Muscle of back (tissue), 11 donors: ENCODE data around the gene KCNQ2. TPM values are rescaled to one million over a fixed set of nuclear protein-coding genes. Genes with fewer than 3 reads are reported as not detected.
"Not testable (repeated sequence)": the region's sequence is repeated elsewhere in the genome, so short reads cannot be mapped to it uniquely, and the experiment has no call there.

Source experiments
- DNase-seq, 3 donors: peaks; one replicate each; pipeline versions ENCODE4 v3.0.0 to v3.0.0-alpha.2; 2013
- polyA plus RNA-seq, 10 donors: library from polyadenylated mRNA; unstranded; fragments of 120-200 nt; gene quantifications; one replicate each; pipeline ENCODE4 v1.2.1, GENCODE V29; 2013; ENCODE audit not compliant: insufficient read length in 10 of 10

The KCNQ2 gene
- polyA plus RNA-seq, 10 donors: 2.6 to 8.1 (median 4.3) TPM

DNA sequence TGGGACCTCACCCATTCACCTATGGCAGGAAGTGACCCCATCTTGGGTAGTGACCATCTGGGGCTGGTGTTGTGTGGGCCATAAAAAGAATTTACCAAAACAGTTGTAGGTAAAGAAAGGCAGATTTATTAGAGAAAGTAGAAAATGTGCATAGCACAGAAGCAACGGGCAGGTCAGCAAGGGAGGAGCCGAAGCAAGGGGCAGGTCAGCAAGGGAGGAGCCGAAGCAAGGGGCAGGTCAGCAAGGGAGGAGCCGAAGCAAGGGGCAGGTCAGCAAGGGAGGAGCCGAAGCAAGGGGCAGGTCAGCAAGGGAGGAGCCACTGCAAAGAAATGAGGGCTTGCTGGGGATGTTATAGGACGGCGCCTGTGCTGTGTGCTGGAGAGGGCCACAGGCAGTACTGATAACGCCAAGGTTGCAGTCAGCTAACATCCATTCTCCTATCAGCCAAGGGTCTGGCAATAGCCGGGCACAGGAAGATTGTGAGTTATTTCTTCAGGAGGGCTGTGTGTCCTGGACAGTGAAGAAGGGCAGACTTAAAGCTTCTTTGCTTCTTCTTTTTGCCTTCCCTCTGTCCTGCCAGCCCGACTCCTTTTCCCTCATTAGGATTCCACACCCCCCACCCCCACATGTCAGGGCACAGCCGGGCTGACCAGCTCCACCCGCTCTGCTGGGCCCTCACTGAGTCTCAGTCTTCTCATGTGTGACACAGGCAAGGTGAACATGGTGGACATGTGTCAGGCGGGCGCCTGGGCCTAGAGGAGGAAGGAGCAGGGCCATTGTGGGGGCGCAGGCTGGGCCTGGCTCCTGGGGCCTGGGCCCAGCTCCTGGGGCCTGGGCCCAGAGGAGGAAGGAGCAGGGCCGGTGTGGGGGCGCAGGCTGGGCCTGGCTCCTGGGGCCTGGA is 79.7 kb downstream of the KCNQ2 start:
- no peak for DNase-seq

DNA sequence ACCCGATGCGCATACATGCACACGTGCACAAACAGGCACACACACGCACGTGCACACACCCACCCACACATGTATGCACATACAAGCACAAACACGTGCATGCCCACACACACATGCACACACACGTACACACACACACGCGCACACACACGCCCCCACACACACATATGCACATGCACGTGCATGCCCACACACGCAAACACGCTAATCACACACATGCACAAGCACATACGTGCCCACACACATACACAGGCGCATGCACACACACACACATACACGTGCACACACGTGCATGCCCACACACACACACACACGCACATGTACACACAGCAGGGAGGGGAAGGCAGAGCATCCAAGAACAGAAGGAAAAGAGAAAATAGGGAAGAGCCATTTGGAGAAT is 84.5 kb downstream of the KCNQ2 start:
- no peak for DNase-seq

DNA sequence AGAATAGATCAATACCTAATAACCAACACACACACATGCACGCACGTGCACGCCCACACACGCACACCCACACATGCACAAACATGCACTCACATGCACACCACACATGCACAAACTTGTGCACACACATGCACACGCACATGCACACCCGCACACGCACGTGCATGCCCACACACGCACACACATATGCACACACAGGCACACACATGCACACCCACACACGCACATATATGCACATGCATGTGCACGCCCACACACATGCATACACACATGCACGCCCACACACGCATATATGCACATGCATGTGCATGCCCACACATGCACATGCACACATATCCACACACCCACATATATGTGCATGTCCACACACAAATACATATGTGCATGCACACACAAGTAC is 85.1 kb downstream of the KCNQ2 start:
- no peak for DNase-seq

DNA sequence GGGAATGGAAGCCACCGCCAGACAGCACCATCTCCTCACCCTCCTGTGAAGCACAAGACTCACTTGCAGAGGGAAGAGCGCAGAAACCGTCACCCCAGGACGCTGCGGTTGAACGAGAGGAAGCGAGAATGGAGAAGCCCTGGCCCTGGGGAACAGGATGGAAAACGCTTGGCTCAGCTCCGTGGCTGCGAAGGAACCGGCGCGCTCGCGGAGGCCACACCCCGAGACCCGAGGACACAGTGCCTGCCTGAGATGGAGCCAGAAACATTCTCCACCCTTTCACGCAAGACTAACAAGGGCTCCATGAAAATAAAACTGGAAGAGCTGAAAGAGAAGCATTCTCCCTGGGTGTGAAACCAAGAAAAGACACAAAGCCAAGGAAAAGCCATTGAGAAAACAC is 86.0 kb downstream of the KCNQ2 start:
- no peak for DNase-seq

DNA sequence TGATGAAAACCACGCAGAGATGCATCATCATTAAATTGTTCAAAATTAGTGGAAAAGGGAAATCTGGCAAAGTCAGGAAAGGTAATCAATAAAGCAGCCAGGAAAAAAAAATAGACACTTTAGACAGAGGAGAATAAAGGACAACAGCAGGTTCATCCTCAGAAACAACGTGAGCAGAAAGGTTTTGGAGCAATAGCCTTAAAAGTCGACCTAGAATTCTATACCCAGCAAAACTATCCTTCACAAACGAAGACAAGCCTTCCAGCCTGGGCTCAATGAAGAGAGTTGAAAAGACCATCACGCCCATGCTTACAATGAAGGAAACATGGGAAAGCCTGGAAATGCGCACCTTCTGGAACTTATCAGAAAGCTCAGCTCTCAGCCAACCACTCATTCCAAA is 86.6 kb downstream of the KCNQ2 start:
- no peak for DNase-seq

DNA sequence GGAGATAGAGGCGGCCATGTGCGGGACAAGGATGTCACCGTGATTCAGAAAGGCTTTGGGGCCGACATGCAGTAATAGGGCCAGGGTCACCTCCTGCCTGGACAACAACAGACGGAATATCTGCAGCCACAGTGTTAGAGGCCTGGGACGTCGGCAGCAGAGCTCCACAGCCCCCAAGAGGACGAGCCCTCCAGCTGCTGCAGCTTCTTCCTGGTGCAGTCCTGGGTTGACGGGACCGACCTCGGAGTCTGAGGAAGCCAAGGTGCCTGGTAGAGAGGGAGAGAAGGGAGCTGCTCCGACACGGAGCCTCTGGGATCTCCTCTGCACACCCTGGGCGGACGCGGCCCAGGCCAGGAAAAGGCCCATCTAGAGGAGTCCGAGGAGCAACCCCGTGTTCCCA is 88.1 kb downstream of the KCNQ2 start:
- DNase-seq: no peak

DNA sequence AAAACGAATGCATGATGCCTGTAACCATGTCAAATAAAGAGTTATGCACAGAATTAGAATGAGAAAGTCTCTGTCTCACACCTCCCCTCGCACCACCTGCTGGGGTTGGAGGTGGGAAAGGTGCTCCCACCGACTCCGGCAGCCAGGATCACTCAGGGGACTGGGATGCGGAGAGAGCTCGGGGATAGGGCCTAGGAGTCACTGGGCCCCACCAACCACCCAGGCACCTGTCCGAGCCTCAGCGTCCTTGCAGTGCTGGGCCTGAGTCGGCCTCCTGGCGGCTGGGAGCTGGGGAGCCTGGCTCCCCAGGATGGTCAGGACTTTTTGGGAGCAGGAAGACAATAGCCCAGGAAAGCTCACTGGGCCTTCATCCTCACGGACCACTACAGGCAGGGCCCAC is 88.9 kb downstream of the KCNQ2 start:
- no peak for DNase-seq

DNA sequence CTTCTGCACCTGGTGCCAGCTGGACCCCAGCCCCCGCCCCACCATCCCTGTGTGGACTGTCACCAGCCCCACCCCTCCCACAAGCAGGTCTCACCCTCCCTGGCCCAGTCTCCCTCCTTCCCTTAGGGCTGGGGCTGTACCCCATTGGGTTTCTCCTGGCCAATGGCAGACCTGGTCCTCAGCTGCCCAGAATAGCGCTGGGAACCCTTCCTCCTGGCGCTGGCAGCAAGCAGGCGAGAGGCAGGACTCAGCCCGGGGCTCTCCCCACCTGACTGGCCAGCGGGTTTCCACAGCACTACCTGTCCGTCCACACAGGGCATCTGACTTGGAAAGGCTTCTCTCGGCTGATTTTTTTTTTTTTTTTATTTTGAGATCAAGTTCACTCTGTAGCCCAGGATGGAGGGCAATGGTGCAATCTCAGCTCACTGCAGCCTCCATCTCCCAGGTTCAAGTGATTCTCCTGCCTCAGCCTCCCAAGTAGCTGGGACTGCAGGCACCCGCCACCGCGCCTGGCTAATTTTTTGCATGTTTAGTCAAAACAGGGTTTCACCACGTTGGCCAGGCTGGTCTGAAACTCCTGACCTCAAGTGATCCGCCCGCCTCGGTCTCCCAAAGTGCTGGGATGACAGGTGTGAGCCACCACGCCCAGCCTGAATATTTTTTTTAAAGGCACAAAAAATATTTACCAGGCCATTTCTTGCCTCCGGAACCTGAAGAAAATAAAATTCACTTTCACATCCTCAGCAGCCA is 89.7 kb downstream of the KCNQ2 start:
- DNase-seq: no peak

DNA sequence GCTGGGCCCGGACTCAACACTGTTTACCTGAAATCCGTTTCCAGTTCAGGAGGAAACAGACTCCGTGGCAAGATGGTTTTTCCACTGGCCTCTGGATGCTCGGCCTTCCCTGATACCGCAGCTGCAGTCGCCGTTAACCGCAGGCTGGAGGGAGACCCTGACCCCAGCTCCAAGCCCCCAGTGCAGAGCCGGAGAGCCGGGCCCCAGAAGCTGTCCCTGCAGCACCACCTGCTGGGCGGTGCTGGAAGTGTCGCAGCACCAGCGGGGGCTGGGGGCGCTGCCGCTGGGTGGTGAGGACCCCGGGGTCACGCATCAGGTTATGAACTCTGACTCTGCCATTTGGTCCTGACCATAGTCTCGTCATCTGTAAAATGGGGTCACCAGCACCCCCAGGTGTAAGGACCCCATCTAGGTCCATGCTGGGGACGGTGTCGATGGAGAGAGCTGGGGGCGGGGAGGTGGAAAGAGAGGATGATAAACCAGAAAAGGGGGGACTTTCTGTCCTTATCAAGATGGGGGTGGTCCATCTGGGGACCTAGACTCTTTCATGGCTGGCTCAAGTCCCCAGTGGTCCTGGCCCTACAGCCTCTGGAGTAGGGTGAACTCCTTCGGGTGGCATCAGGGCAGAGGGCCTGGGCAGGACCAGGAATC is 90.5 kb downstream of the KCNQ2 start:
- DNase-seq: peak in 1 of 3 donors; percentile 60

DNA sequence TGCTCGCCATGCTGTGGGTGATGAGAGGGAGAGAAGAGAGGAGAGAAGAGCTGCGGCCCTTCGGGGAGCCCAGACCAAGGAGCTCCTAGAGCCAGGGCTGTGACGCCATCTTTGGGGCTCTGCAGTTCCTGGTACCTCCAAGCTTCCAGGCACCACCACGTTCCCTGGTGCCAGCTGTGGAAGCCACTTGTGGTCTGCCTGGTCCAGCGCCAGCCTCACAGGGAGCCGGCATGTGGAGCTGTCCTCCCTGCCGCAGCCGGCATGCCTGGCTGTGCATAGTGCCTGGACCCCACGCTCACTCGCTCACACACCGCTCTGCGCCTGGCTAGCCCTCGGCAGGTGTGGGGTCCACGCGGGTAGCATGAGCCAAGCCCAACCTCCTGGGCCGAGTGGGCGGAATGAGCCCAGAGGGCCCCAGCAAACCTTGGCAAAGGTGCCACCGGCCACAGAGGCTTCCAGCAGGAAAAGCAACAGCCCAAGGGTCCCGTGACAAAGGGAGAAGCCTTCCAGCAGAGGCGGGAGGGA is 92.0 kb downstream of the KCNQ2 start:
- no peak for DNase-seq

DNA sequence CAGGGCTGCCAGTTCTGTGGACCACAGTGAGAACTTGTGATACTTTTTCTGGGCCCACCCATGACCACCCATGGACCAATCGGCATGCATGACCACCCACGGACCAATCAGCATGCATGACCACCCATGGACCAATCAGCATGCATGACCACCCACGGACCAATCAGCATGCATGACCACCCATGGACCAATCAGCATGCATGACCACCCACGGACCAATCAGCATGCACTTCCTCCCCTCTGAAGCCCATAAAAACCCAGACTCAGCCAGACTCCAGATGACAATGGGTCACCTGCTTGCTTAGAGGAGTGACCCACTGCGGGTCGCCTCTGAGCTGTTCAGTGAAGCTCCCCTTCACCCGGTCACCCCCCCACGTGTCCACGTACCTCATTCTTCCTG is 92.6 kb downstream of the KCNQ2 start:
- DNase-seq: not testable (repeated sequence)

DNA sequence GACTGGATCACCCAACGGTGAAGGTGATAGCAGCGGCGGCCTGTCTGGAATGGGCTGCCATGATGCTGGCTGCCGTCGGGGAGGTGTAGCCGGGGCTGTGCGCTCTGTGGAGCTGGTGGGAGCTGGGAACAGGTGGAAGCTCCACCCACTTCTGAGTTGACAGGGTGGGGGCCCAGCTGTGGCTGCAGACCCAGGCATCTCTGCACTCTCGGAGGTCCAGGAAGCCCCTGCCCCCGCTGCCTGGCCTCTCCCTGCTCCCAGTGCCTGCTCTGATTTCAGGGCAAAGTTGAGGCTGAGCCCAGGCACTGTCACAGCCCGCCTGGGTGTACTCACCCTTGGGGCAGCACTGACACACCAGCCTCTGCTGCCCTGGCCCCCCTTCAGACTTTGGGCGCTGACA is 93.2 kb downstream of the KCNQ2 start:
- DNase-seq: no peak

DNA sequence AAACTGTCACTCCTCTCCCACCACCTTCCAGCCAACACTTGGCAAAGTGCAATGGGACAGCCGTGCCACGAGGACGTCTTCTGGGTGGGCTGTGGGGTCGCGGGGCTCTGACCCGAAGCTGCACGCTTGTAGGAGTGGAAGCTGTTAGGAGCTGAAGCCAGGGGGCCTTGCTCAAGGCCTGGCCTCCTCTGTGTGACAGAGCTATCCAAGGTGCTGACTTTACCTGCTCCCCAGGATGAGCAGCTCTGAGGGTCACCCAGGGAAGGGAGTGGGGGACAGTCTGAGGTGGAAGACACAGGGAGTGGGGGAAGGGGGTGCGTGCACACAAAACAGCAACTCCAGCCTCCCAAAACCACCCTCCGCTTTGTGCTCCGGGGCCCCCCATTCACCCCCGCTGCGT is 93.8 kb downstream of the KCNQ2 start:
- no peak for DNase-seq

DNA sequence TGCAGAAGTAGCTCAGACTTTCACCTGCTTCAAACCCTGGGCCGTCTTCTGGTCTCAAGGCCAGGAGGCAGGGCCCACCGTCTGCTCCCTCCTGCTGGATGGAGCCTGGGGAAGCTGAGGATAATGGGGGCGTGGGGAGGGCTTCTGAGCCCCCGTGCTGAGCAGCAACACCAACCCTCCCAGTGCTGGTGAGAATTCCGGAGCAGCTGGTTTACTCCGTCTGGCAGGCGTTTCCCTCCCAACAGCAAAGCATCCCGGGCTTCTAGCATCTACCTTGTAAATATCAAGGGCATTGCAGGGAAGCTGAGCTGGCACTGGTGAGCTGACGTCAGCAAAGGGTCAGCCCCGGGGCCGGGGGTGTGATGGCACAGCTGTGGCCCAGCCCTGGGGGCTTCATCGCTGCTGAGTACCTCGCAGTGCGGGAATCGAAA is 94.5 kb downstream of the KCNQ2 start:
- DNase-seq: no peak

DNA sequence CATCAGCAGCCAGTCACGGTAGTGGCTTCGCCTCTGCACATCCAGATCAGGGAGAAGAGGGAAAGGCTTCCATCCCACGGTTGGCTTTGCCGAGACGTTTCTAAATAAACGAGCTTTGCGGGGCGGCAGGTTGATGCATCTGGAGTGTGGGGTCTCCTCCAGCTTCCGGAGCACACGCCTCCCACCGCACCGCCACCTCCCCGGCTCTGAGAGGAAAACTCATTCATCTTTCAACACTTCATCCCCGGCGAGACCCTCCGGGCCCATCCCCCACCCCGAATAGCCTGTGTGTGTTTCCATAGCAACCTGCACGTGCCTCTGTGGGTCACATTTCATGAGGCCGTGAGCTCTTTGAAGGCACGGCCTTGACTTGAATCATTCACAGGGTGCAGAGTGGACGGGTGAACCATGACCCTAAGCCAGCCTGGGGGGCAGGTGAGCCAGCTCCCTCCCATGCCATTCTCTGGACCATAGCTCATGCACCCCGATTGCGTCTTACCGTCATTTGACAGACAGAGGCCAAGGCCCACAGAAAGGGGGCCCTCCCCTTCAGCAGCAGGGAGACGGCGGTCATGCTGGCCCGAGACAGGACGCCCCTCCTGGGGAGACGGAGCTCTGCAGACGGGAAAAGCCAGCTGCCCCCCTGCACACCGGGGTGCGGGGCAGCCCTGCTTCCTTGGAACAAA is 95.1 kb downstream of the KCNQ2 start:
- DNase-seq: no peak

DNA sequence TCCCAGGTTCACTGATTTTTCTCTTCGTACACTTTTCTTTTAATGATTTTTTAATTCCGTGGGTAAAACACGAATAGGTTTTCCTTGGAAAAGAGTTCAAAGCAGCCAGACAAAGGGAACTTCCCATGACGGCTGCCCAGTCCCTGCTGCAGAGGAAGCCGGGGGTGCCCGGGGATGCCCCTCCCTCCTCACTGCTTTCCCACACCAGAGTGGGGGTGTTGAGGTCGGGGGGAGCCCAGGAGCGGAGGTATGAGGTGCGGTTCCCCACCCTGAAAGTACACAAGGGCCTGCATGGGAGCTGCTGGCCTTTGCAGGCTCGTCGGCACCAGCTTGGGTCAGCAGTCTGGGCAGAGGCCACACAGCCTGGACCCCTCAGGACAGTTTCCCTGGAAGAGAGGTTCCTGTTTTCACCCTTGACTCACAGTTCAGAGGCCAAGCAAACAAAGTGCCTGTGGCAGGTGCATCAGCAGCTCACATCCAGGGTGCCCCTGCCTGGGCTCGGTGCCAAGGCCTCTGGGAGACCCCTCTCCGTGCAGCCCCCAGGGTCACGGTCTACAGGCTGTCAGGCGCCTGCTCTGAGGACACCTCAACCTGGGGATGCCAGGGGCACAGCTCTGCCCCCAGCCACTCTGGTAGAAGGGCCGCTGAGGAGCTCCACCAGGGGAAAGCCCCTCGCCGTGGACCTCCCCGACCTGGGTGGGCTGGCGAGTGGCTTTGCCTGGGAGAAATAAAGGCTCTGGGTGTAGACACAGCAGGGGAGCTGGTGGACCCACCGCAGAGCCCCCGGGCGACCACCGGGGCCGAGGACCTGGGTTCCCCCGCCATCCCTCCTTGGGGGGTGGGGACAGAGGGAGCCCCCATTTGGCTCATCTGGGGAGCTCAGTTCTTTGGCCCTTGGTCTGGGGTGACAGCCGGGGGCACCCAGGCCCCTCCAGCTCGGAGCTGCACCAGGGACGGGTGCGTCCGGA is 95.9 kb downstream of the KCNQ2 start:
- no peak for DNase-seq

DNA sequence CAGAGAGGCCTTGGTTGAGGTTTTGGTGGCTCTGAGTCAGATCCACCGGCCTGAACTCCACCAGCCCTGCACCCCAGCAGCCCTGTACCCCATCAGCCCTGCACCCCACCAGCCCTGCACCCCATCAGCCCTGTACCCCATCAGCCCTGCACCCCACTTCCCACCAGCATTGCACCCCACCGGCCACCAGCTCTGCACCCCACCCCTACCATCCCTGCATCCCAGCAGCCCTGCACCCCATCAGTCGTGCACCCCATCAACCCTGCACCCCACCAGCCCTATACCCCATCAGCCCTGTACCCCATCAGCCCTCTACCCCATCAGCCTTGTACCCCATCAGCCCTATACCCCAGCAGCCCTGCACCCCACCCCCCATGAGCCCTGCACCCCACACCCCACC is 97.0 kb downstream of the KCNQ2 start:
- DNase-seq: no peak

DNA sequence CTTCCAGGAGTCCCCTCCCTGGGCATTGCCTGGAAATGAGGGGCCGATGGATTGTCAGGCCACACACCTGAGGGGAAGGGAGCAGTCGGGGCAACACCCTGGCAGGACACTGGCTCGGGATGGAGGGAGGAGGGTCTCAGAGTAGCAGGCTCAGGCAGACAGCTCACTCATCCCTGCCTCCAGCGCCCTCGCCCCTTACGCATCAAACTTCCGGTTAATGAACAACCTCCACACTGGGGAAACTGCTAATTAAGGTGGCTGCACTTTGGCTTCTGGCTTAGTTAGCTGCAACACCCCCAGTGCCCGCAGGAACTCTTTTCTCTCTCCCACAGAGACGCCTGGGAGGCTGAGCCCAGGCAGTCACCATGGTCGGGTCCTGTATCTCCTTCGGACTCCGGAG is 98.0 kb downstream of the KCNQ2 start:
- no peak for DNase-seq

DNA sequence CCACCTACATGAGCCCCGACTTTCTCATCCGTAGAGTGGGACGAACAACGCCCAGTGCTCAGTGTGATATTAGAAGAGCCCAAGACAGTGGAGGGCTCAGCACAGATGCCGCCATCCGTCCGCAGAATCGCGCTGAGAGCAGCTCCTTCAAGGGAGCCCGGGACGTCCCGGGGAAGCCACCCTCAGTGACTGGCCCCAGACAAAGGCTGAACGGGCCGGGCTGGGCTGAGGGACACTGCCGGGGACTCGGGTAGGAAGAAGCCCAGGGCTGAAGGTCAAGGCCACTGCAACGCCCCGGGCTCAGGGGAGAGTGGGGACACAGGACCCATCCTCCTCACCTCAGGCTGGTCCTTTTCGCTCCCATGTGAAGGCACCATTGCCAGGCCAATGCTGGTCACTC is 98.5 kb downstream of the KCNQ2 start:
- no peak for DNase-seq
